Stimulated activated CD4-positive, alpha-beta T cell treated with anti-CD3 and anti-CD28 coated beads, Interleukin-12 subunit alpha, Interleukin-12 subunit beta, amount 100 ng/mL, for 48 hours (primary cell): ENCODE results near the gene VAV1.
"Not testable (repeated sequence)": the region's sequence is repeated elsewhere in the genome, so short reads cannot be mapped to it uniquely, and the experiment has no call there.

Experiments
- DNase-seq, 3 donors: peaks; one replicate each; pipeline ENCODE4 v3.0.0-alpha.2; 2020; ENCODE audit warnings: low read depth in 2 of 3, low spot score in 1 of 3

The VAV1 gene

GRCh38 chr19:6754653-6755463 is 17.6 kb upstream of the VAV1 start:
- no peak for DNase-seq

GRCh38 chr19:6760606-6761005 is 11.9 kb upstream of the VAV1 start:
- DNase-seq: no peak

GRCh38 chr19:6761053-6761676 is 11.3 kb upstream of the VAV1 start:
- DNase-seq: no peak

DNA sequence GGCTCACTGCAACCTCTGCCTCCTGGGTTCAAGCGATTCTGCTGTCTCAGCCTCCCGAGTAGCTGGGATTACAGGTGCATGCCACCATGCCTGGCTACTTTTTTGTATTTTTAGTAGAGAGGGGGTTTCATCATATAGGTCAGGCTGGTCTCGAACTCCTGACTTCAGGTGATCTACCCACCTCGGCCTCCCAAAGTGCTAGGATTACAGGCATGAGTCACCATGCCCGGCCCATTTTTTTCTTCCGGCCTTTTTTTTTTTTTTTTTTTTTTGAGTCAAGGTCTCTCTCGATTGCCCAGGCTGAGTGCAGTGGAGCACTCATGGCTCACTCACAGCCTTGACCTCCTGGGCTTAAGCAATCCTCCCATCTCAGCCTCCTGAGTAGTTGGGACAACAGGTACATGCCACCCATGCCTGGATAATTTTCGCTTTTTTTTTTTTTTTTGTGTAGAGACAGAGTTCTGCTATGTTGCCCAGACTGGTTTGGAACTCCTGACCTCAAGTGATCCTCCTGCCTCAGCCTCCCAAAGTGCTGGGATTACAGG is 10.2 kb upstream of the VAV1 start:
- DNase-seq: not testable (repeated sequence)

DNA sequence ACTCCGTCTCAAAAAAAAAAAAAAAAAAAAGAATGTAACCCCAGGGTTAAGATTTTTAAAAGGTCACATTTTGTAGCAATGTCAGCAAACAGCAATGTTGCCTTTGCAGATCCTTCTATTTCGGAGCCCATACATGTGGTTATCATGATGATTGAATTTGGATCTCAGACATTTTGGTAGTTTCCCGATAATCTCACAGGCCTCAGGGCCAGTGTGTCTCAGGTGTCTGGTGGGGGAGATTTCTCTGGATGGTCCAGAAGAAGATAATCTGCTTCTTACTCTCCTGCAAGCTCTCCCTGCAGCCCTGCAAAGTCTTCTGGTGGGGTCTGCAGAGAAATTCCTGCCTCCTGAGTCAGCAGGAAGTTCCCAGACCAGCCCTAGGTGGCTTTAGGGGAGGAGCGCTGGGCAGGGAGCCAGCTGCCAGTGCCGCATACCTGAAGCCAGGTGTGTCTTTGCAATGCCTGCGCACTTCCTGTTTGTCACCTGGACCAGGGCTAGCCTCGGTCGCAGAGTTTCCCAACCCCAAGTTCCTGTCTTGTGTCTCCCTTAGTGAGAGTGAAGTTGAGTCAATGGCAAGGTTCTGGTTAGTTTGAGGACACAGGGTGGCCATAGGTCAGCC is 6.7 kb upstream of the VAV1 start:
- DNase-seq: no peak

DNA sequence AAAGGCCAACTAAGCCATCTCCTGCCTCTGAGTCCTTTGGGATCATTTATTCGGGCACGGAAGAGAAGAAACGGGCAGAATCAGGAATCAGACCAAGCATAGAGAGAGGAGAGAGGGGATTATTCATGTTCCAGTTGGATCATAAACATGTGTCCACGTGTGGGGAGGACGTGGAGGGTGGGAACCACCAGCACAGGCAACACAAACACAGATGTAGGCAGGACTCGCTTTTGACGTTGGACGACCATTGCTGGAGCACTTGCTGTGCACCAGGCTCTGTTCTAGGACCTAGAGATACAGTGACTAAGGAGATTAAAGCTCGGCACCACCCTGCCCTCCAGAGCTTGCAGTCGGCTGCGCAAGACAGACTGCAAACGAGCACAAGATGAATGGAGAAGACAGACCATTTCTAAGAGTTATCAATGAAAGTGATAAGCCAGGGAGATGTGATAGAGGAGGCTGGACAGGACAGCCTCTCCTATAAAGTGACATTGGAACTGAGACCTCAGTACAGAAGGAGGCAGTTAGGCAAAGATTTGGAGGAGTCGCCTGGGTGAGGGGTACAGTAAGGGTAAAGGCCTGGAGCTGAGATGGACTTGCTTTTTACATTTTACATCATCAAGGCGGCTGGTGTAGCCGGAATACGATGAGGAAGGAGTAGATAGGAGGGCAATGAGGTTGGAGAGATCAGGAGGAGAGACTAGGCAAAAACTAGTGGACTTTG is 6.0 kb upstream of the VAV1 start:
- DNase-seq: no peak

GRCh38 chr19:6767081-6767356 is 5.5 kb upstream of the VAV1 start:
- DNase-seq: no peak

DNA sequence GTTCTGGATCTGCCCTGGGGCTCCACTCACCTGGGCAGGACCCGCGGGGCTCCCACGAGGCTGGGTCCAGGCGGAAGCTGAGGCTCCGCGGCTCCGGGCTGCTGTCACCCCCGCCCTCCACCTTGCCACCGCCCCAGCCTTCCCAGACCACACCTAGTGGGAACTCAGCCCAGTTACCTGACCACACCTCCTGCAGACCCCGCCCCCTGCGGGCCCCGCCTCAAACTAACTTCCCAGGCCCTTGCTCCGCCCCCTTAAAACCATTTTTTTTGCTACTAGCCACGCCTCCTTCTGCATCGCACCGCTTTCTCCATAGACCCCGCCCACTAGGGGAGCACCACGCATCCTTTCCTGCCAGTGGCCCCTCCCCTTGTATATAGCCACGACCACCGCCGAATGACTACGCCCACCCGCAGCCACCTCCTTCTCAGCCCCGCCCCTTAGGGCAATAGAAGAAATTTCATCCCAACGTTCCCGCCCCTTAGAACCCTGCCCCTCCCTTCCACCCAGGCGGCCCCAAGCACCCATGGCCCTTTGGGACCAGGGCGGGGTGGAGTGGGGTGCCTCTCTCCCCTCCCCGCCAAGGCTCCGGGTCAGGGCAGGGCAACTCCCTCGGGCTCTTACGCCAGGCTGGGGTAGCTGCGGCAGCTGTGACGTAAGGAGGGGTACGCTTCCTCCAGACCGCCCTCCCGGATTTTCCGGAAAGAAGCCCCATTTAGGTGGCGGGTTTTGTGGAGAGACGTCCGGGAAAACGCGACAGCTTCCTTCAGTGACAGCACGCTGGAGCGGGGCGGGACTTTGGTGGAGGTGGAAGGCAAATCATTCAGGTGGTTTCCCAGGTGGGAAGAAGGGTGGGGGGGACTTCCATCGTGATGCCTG is 4.9 kb upstream of the VAV1 start, which contains the start of gene SH2D3A:
SH2D3A (minus strand) TSS at position 79 of the 879 bp plus-strand sequence. CDS start 3,687 bp downstream, outside the sequence.
- peak; percentile 88 to 95 (median 92) for DNase-seq

DNA sequence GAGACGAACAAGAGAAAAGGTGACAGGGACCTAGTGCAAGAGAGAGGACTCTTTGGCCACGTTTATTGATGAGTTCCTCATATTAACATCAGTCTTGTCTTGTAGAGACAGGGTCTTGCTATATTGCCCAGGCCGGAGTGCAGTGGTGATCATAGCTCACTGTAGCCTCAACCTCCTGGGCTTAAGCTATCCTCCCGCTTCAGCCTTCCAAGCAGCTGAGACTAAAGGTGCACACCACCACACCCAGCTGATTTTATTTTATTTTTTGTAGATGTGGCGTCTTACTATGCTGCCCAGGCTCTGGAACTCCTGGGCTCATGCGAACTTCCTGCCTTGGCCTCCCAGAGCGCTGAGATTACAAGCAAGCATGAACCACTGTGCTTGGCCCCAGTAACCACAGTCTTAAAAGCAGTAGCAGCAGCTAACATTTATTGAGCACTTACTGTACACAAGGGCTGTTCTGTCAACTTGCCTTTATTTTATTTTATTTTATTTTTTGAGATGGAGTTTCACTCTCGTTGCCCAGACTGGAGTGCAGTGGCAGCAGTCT is 4.2 kb upstream of the VAV1 start:
- DNase-seq: no peak

- no peak for DNase-seq
Measured at GRCh38 chr19:6769006-6769619, 3.4 kb upstream of the VAV1 start.

- DNase-seq: not testable (repeated sequence)
Measured at GRCh38 chr19:6771648-6772027, 870 bp upstream of the VAV1 start.

- DNase-seq: no peak
Measured at GRCh38 chr19:6772866-6773322, 386 bp downstream of the VAV1 start.

DNA sequence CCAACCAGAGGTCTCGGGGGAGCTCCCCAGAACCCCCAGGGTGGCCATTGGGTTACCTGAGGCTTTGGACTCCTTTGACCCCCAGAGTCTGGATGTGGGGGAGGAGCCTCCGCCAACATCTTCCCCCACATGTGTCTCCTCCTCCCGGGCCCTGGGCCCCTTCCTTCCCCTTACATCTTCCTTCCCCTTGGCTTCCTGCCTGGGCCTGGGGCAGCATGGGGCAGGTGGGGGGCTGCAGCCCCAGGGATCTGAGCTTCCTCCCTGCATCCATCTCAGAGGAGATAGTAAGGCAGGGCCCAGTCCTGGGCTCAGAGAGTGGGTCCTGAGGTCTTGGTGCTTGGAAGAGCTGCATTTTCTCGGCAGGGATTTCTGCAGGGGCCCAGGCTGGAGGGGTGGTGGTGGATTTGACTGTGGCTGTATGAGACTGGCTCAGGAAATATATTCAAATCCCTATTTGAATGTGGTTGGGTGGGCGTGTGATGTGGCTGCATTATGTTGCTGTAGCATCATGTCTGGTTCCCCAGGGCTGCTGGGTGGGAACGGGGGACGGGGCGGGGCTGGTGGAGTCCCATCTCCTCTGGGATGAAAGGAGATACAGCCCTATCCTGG is 919 bp downstream of the VAV1 start:
- DNase-seq: peak; percentile 50 to 64 (median 57)

DNA sequence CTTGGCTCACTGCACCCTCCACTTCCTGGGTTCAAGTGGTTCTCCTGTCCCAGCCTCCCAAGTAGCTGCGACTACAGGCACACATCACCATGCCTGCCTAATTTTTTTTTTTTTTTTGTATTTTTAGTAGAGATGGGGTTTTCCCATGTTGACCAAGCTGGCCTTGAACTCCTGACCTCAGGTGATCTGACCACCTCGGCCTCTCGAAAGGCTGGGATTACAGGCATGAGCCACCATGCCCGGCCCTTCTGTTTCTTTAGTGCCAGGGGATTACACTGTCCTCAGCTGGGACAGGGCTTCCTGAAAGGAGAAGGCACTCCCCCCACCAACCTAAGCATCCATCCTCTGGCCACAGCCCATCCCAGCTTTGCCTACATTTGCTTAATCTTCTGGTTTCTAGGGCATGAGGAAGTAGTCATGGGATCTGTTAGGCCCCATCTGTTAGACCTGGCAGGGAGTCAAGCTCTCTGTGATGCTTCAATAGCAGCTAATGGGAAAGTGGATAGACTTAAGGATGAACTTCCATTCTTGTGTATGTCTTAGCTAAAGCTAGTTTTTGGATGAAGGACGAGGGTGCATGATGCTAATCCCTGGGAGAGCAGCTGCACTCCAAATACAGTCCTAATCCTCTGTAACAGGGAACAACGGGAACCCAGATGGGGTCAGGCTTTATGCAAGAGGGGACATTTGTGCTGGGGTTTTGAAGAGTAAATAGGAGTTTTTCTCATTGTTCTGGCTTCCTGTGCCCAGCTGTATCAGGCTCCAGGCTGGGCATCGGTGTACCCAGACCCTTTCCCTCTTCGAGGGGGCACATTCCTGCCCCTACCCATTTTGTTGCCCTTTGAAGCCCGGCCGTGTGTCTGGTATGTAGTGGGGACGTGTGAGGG is 2.6 kb downstream of the VAV1 start:
- DNase-seq: no peak

GRCh38 chr19:6776045-6776444 is 3.5 kb downstream of the VAV1 start:
- DNase-seq: not testable (repeated sequence)

DNA sequence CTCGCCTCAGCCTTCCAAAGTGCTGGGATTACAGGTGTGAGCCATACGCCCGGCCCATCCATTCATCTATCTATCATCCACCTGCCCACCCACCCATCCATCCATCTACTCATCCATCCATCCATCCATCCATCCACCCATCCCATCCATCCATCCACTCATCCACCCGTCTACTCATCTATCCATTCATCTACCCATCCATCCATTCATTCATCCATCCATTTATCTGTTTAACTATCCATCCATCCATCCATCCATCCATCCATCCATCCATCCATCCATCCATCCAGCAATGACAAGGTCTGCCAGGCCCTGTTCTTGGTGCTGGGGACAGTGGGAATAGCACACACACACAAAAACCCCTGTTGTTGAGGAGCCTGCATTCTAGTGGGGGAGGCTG is 4.5 kb downstream of the VAV1 start:
- no peak for DNase-seq

DNA sequence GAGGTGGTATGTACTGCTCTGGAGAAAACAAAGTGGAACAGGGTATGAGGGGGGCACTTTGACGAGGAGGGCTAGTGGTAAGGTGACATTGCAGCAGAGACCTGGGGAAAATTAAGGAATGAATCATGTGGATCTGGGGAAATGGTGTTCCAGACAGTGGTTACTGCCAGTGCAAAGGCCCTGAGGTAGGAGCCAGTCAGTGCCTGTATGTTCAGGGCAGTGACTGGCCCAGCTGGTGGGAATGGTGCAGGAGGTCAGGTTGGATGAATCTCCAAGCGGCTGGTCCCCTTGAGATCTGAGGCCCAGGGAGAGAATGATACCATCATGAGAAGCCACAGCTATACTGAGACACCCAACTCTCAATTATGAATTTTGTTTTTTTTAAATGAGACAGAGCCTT is 4.9 kb downstream of the VAV1 start:
- DNase-seq: no peak

- DNase-seq: no peak
Measured at GRCh38 chr19:6778386-6778785, 5.9 kb downstream of the VAV1 start.
